ENCODE measurements around the gene INHBB.
"Not testable (repeated sequence)": the region's sequence is repeated elsewhere in the genome, so short reads cannot be mapped to it uniquely, and the experiment has no call there.

The INHBB gene

DNA sequence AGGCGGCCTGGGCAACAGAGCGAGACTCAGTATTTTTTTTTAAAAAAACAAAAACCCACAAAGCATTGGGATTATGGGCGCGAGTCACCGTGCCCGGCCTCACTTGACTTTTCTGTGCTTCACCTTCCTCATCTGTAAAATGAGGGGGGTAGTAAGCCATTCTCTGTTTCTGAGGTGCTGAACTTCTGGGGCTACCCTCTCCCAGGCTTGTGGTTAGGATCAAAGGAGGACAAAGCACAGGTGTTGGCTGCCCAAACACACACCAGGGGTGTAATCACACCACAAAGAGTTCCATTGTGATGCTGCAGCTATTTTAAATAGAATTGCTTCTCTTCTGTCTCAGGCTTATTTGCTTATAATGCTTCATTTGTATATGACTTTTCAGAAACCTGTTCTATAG lies 35.8 kb upstream of the INHBB start:
- peak; percentile 81 for DNase-seq (ENCODE audit: extremely low spot score)
- CTCF ChIA-PET, result interaction anchor here (0.7 to 5.1 kb wide), 8 partner anchors 9 to 134 kb away, joined by 3 to 40 read pairs (median 4); partner anchors contain the start of gene RALB
- POLR2A ChIA-PET, result no interaction called here
- TF ChIP-seq, protein P1, sequence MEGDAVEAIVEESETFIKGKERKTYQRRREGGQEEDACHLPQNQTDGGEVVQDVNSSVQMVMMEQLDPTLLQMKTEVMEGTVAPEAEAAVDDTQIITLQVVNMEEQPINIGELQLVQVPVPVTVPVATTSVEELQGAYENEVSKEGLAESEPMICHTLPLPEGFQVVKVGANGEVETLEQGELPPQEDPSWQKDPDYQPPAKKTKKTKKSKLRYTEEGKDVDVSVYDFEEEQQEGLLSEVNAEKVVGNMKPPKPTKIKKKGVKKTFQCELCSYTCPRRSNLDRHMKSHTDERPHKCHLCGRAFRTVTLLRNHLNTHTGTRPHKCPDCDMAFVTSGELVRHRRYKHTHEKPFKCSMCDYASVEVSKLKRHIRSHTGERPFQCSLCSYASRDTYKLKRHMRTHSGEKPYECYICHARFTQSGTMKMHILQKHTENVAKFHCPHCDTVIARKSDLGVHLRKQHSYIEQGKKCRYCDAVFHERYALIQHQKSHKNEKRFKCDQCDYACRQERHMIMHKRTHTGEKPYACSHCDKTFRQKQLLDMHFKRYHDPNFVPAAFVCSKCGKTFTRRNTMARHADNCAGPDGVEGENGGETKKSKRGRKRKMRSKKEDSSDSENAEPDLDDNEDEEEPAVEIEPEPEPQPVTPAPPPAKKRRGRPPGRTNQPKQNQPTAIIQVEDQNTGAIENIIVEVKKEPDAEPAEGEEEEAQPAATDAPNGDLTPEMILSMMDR (IDR thresholded peaks at IDR 0.05; ENCODE audit: control extremely low read depth, extremely low read depth, low read depth, missing control alignments), result no peak

DNA sequence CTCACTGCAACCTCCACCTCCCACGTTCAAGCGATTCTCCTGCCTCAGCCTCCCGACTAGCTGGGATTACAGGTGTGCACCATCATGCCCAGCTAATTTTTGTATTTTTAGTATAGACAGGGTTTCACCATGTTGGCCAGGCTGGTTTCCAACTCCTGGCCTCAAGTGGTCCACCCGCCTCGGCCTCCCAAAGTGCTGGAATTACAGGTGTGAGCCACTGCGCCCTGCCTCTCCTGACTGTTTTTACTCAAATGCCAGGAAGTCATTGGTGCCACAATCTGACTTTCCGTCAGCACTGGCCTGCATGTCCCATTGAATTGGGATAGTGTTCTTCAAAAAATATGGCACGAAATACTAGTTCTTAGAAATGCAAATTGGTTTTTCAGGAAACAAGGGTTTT lies 35.1 kb upstream of the INHBB start:
- POLR2A ChIA-PET; DNase-seq (ENCODE audit: extremely low spot score): not testable (repeated sequence)
- CTCF ChIA-PET, result interaction anchor here (1.1 to 5.1 kb wide), 9 partner anchors 10 to 201 kb away, joined by 3 to 43 read pairs (median 18); partner anchors contain the start of gene RALB

DNA sequence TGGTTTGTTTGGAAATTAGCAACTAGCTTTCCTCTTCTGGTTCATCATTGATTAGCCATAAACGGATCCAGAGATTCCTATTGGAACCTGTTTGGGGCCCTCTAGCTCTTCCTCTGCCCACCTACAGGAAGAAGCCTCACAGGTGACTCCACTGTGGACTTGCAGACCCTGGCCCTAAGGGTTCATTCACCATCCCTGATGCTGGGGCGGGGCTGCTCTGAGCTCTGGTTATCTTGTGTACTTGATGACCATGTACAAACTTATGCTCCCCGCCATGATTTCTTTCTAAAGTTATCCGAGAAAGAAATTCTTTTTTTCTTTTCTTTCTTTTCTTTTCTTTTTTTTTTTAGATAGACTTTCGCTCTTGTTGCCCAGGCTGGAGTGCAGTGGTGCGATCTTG lies 33.9 kb upstream of the INHBB start:
- ChIA-PET POLR2A (no interaction called here), CTCF (interaction anchor here (1.1 to 5.1 kb wide), 25 partner anchors 11 to 609 kb away, joined by 3 to 47 read pairs (median 6); partner anchors contain the start of gene RALB)
- TF ChIP-seq, protein P1 (IDR thresholded peaks at IDR 0.05; ENCODE audit: control extremely low read depth, extremely low read depth, low read depth, missing control alignments), result no peak
- DNase-seq (ENCODE audit: extremely low spot score), result no peak

DNA sequence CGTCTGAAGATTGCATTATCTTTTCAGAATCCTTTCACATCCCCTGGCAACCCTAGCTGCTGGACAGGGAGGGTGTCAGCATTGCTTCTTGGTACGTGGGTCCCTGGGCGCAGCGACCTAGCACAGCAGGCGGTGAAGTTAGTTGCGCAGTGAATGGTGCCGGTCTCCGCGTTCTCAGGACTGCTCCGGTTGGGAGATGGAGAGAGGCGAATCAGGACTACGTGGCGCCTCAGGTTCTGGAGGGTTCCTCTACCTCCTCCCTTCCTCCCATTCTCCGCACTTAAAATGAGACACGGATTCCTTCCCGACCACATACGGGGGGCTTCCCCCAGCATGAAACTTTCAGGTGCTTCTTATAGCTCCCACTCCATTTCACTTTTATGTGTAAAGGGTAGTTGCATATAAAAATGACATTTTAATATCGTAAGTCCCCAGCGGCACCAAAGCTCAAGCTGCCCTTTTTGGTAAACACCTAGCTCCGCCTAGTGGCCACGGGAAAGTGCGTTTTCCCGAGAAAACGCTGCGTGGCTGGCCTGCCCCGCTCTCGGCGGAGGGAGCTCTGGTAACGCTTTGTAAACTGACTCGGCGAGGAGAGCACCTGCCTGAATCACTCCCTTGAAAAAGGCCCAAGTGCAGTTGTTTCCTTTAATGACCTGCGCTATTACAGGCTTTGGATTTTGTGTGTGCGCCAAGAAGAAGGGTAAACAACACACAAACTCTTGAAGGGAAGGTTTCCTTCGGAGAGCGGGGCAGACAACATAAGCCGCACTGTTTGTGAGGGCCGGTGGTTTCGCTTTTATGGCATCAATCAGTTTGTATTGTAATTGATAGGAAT lies 32.9 kb upstream of the INHBB start:
- POLR2A ChIA-PET, result interaction anchor here (0.6 kb wide), 1 partner anchor 1450 kb away, joined by 3 read pairs; no protein-coding TSS in a partner anchor
- CTCF ChIA-PET, result interaction anchor here (0.7 to 5.1 kb wide), 51 partner anchors 8 to 676 kb away, joined by 3 to 47 read pairs (median 5); partner anchors contain the start of genes RALB and TMEM185B
- DNase-seq (ENCODE audit: extremely low spot score), result peak; percentile 78
- TF ChIP-seq, protein P1 (IDR thresholded peaks at IDR 0.05; ENCODE audit: control extremely low read depth, extremely low read depth, low read depth, missing control alignments), result peak; percentile 93

GRCh38 chr2:120313695-120314615 lies 32.0 kb upstream of the INHBB start:
- TF ChIP-seq, protein P1 (IDR thresholded peaks at IDR 0.05; ENCODE audit: control extremely low read depth, extremely low read depth, low read depth, missing control alignments), result no peak
- DNase-seq (ENCODE audit: extremely low spot score), result no peak
- POLR2A ChIA-PET, result no interaction called here
- CTCF ChIA-PET, result interaction anchor here (0.8 to 5.1 kb wide), 52 partner anchors 9 to 677 kb away, joined by 3 to 47 read pairs (median 5); partner anchors contain the start of genes RALB and TMEM185B

DNA sequence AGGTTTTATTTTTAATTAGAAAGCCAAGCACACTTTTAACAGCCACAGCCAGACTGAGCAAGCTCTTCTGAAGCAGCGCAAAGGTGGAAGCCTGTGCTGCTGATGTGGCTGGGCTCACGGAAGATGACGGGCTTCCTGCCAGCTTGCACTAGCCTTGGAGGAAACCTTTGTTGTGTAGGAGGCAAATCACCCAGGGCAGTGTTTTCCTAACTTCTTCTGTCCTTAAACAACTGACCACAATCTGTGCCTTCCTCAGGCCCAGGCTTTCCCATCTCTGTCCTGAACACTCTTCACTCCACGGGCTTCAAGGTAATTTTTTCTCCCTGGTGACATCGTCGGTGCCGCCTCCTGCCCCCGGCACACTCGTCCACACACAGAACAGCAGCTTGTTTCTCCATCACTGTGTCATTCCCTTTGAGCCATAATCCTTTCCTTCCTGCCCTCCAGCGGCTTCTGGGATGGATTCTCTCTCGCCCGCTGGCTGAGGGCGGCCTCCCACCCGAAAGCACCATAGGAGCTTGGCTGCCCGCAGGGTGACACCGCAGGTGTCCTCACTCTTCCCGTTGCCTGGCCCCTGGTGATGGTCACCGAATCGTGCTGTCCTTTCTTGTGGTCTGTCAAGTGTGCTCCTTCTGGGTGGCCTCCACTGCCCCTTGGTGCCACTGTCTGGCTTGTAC lies 31.1 kb upstream of the INHBB start:
- DNase-seq (ENCODE audit: extremely low spot score), result no peak
- CTCF ChIA-PET, result interaction anchor here (1.2 to 5.1 kb wide), 11 partner anchors 18 to 658 kb away, joined by 3 to 47 read pairs (median 11); partner anchors contain the start of gene RALB
- POLR2A ChIA-PET, result no interaction called here
- TF ChIP-seq, protein P1 (IDR thresholded peaks at IDR 0.05; ENCODE audit: control extremely low read depth, extremely low read depth, low read depth, missing control alignments), result no peak

Data from GM10248 (cell line).